HG02759 (cell line): ENCODE results near the gene CTLA4.
A peak's percentile ranks its signal among the peaks of the same experiment; 100 is the strongest.

Experiments used
- ATAC-seq: cut with Tn5 transposase; IDR thresholded peaks from one replicate; pipeline ENCODE4 v1.9.1; 2021; ENCODE audit warnings: mild to moderate bottlenecking, moderate library complexity; ENCODE audit not compliant: unreplicated experiment

The CTLA4 gene

GRCh38 chr2:203889944-203890343 is 22.4 kb downstream of the CTLA4 start:
- no peak for ATAC-seq

- ATAC-seq: no peak
Observed at GRCh38 chr2:203890733-203891132, 23.2 kb downstream of the CTLA4 start.

- ATAC-seq: no peak
Observed at GRCh38 chr2:203891474-203891873, 23.9 kb downstream of the CTLA4 start.

- ATAC-seq: no peak
Observed at GRCh38 chr2:203892207-203892606, 24.6 kb downstream of the CTLA4 start.

- no peak for ATAC-seq
Observed at GRCh38 chr2:203893401-203893800, 25.8 kb downstream of the CTLA4 start.

GRCh38 chr2:203893840-203894239 is 26.3 kb downstream of the CTLA4 start:
- ATAC-seq: no peak

- peak; percentile 40 for ATAC-seq
Observed at GRCh38 chr2:203894262-203894661, 26.7 kb downstream of the CTLA4 start.

GRCh38 chr2:203897544-203897943 is 30.0 kb downstream of the CTLA4 start:
- ATAC-seq: no peak

- ATAC-seq: no peak
Observed at GRCh38 chr2:203898657-203899056, 31.1 kb downstream of the CTLA4 start.

- ATAC-seq: no peak
Observed at GRCh38 chr2:203900253-203900652, 32.7 kb downstream of the CTLA4 start.

- no peak for ATAC-seq
Observed at GRCh38 chr2:203904022-203904421, 36.5 kb downstream of the CTLA4 start.

GRCh38 chr2:203905656-203906055 is 38.1 kb downstream of the CTLA4 start:
- no peak for ATAC-seq

GRCh38 chr2:203908066-203908796 is 40.7 kb downstream of the CTLA4 start:
- no peak for ATAC-seq

GRCh38 chr2:203908797-203909185 is 41.2 kb downstream of the CTLA4 start:
- ATAC-seq: no peak

GRCh38 chr2:203909261-203909967 is 41.8 kb downstream of the CTLA4 start:
- ATAC-seq: no peak

- ATAC-seq: no peak
Observed at GRCh38 chr2:203909974-203910373, 42.4 kb downstream of the CTLA4 start.

GRCh38 chr2:203913947-203914346 is 46.4 kb downstream of the CTLA4 start:
- ATAC-seq: no peak

GRCh38 chr2:203914546-203915182 is 47.1 kb downstream of the CTLA4 start:
- peak; percentile 43 for ATAC-seq

GRCh38 chr2:203915256-203915655 is 47.7 kb downstream of the CTLA4 start:
- no peak for ATAC-seq

GRCh38 chr2:203916756-203917155 is 49.2 kb downstream of the CTLA4 start:
- no peak for ATAC-seq

- no peak for ATAC-seq
Observed at GRCh38 chr2:203918264-203918663, 50.7 kb downstream of the CTLA4 start.

GRCh38 chr2:203918839-203919238 is 51.3 kb downstream of the CTLA4 start:
- ATAC-seq: no peak
